Thymus (tissue), 11 donors: ENCODE measurements around the gene ANKRD65. TPM values are rescaled to one million over a fixed set of nuclear protein-coding genes. Genes with fewer than 3 reads are reported as not detected.
"Not testable (repeated sequence)": the region's sequence is repeated elsewhere in the genome, so short reads cannot be mapped to it uniquely, and the experiment has no call there.

ENCODE experiments used
- DNase-seq, 9 donors: peaks; one replicate each; pipeline ENCODE4 v3.0.0-alpha.2; 2013; ENCODE audit warnings: low spot score in 9 of 9, low read depth in 6 of 9, missing footprints in 1 of 9
- H3K27ac ChIP-seq, 2 donors: one replicate each; pipeline ENCODE4 v1.5.1; 2013; ENCODE audit warnings: control low read depth in 1 of 2, low read depth in 1 of 2, low read length in 1 of 2, mild to moderate bottlenecking in 1 of 2, moderate library complexity in 1 of 2
- H3K27me3 ChIP-seq, 2 donors: one replicate each; pipeline ENCODE4 v1.5.1; 2013; ENCODE audit warnings: low read length in 1 of 2; ENCODE audit not compliant: control insufficient read depth in 2 of 2, insufficient read depth in 1 of 2
- H3K36me3 ChIP-seq, 2 donors: one replicate each; pipeline ENCODE4 v1.5.1; 2013; ENCODE audit warnings: low read length in 1 of 2, mild to moderate bottlenecking in 1 of 2, moderate library complexity in 1 of 2; ENCODE audit not compliant: control insufficient read depth in 2 of 2, insufficient read depth in 2 of 2
- H3K4me1 ChIP-seq, 2 donors: one replicate each; pipeline ENCODE4 v1.5.1; 2013; ENCODE audit warnings: low read length in 2 of 2; ENCODE audit not compliant: control insufficient read depth in 2 of 2, insufficient read depth in 2 of 2
- H3K4me3 ChIP-seq, 2 donors: one replicate each; pipeline ENCODE4 v1.5.1; 2013; ENCODE audit warnings: low read length in 2 of 2, control low read depth in 1 of 2, mild to moderate bottlenecking in 1 of 2
- H3K9me3 ChIP-seq, 2 donors: one replicate each; pipeline ENCODE4 v1.5.1; 2013; ENCODE audit warnings: low read length in 1 of 2, mild to moderate bottlenecking in 1 of 2; ENCODE audit not compliant: control insufficient read depth in 2 of 2, insufficient read depth in 1 of 2
- WGBS: extraction: QIAGEN DNeasy Blood & Tissue Kit; methylation state at CpG from one replicate; pipeline ENCODE4 v1.1.7; 2013; 5-methylcytosine and 5-hydroxymethylcytosine counted together
- polyA plus RNA-seq: library from polyadenylated mRNA; stranded (reverse); fragments of 200-250 nt; gene quantifications from one replicate; pipeline ENCODE4 v1.2.3, GENCODE V29; 2013
- total RNA-seq: library from RNA; stranded (reverse); fragments of 120-200 nt; gene quantifications from one replicate; pipeline ENCODE4 v1.2.4, GENCODE V29; 2013
- donor health status: healthy.

Gene ANKRD65
- total and polyA plus RNA-seq, 2 donors: 7.9 to 16.0 TPM

GRCh38 chr1:1459156-1459555 lies 38.1 kb upstream of the ANKRD65 start:
- WGBS: 98% methylated on average over 16 of the region's 19 CpGs
- not testable (repeated sequence) for H3K9me3 ChIP-seq, H3K36me3 ChIP-seq, H3K27ac ChIP-seq, DNase-seq, H3K4me1 ChIP-seq, H3K4me3 ChIP-seq
- peaks cover 0 to 19% of the 10 kb centered on the region in 2 donors for H3K27me3 ChIP-seq

GRCh38 chr1:1456683-1457255 lies 35.7 kb upstream of the ANKRD65 start:
- not testable (repeated sequence) for H3K4me3 ChIP-seq, H3K9me3 ChIP-seq, H3K36me3 ChIP-seq, H3K4me1 ChIP-seq, H3K27ac ChIP-seq, DNase-seq
- peaks cover 0 to 22% of the 10 kb centered on the region in 2 donors for H3K27me3 ChIP-seq
- 91% methylated on average over 18 of the region's 22 CpGs for WGBS

GRCh38 chr1:1455934-1456333 lies 34.9 kb upstream of the ANKRD65 start:
- H3K27ac ChIP-seq, DNase-seq, H3K9me3 ChIP-seq, H3K4me3 ChIP-seq, H3K4me1 ChIP-seq, H3K36me3 ChIP-seq: not testable (repeated sequence)
- WGBS: 92% methylated on average over 1 of the region's 15 CpGs
- peaks cover 0 to 20% of the 10 kb centered on the region in 2 donors for H3K27me3 ChIP-seq

GRCh38 chr1:1455366-1455884 lies 34.3 kb upstream of the ANKRD65 start:
- H3K9me3 ChIP-seq: no peaks in the 10 kb centered on the region
- H3K4me3 ChIP-seq: no peak overlapping the region
- no peaks in the 10 kb centered on the region for H3K4me1 ChIP-seq
- no peak for DNase-seq
- H3K36me3 ChIP-seq: no peaks in the 10 kb centered on the region
- peaks cover 0 to 15% of the 10 kb centered on the region in 2 donors for H3K27me3 ChIP-seq
- 88% methylated on average over 30 of the region's 30 CpGs for WGBS
- no peak overlapping the region for H3K27ac ChIP-seq

GRCh38 chr1:1454286-1455056 lies 33.4 kb upstream of the ANKRD65 start:
- H3K4me3 ChIP-seq, DNase-seq, H3K36me3 ChIP-seq, H3K27me3 ChIP-seq, H3K4me1 ChIP-seq, H3K27ac ChIP-seq, H3K9me3 ChIP-seq: not testable (repeated sequence)
- WGBS: 86% methylated on average over 36 of the region's 41 CpGs

GRCh38 chr1:1452882-1453281 lies 31.8 kb upstream of the ANKRD65 start:
- 97% methylated on average over 16 of the region's 16 CpGs for WGBS
- Histone ChIP-seq H3K36me3 (no peaks in the 10 kb centered on the region), H3K4me1 (no peaks in the 10 kb centered on the region), H3K27ac (no peak overlapping the region), H3K9me3 (no peaks in the 10 kb centered on the region), H3K4me3 (no peak overlapping the region), H3K27me3 (peaks cover 0 to 9% of the 10 kb centered on the region in 2 donors)
- DNase-seq: no peak

- H3K9me3 ChIP-seq, H3K4me3 ChIP-seq, H3K4me1 ChIP-seq, H3K36me3 ChIP-seq, H3K27ac ChIP-seq, H3K27me3 ChIP-seq, DNase-seq: not testable (repeated sequence)
- WGBS: 87% methylated on average over 8 of the region's 8 CpGs
Measured at GRCh38 chr1:1452365-1452739, 31.3 kb upstream of the ANKRD65 start.

GRCh38 chr1:1451696-1452364 lies 30.8 kb upstream of the ANKRD65 start:
- WGBS: 95% methylated on average over 26 of the region's 26 CpGs
- no peak for DNase-seq

GRCh38 chr1:1450616-1451015 lies 29.5 kb upstream of the ANKRD65 start:
- WGBS: 93% methylated on average over 22 of the region's 22 CpGs
- H3K4me3 ChIP-seq, H3K27ac ChIP-seq, H3K27me3 ChIP-seq, H3K4me1 ChIP-seq, H3K36me3 ChIP-seq, DNase-seq, H3K9me3 ChIP-seq: not testable (repeated sequence)

More at GRCh38 chr1:1451696-1452364, 30.8 kb upstream of the ANKRD65 start:
- H3K27ac ChIP-seq: no peak overlapping the region
- H3K27me3 ChIP-seq: peaks cover 0 to 9% of the 10 kb centered on the region in 2 donors
- no peaks in the 10 kb centered on the region for H3K9me3 ChIP-seq
- no peaks in the 10 kb centered on the region for H3K4me1 ChIP-seq
- H3K4me3 ChIP-seq: no peak overlapping the region
- no peaks in the 10 kb centered on the region for H3K36me3 ChIP-seq
